ENCODE results near the gene LY6G6C. TPM values are rescaled to one million over a fixed set of nuclear protein-coding genes. Genes with fewer than 3 reads are reported as not detected.
A peak's percentile ranks its signal among the peaks of the same experiment; 100 is the strongest.

The LY6G6C gene
- total RNA-seq, 1 donor from 2014 or later: 0.66 TPM

DNA sequence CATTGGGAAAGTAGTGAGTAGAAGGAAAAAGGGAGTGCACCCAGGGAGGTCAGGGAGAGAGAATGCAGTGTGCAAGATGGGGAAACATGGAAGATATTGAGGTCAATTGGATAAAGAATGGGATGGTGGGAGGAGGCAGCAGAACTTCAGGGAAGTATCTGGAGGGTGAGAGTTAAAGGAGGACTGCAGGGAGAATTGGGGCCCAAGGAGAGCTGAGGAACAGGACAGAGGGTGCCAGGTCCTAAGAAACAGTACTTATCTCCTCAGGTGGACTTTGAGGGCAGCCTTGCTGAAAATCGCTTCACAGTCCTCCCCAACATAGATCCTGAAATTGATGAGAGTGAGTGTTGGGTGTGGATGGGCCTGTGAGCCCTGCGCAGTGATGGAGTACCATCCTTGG is 36.7 kb upstream of the LY6G6C start:
- Histone ChIP-seq H2AFZ (ENCODE audit: low read depth, low read length) (no peak overlapping the region), H3K4me2 (ENCODE audit: low read length) (no peak overlapping the region), H3K9me3 (ENCODE audit: insufficient read depth, low read depth, low read length) (no peaks in the 10 kb centered on the region), H3K27me3 (ENCODE audit: insufficient read depth, low read length) (no peaks in the 10 kb centered on the region), H3K79me2 (ENCODE audit: insufficient read depth, low read length) (no peaks in the 10 kb centered on the region), H3K27ac (ENCODE audit: low read depth, low read length) (no peak overlapping the region), H3K4me3 (ENCODE audit: insufficient read depth, low read depth, low read length) (no peak overlapping the region), H3K9ac (ENCODE audit: low read length) (no peak overlapping the region), H4K20me1 (ENCODE audit: insufficient read depth, low read length) (no peaks in the 10 kb centered on the region), H3K36me3 (ENCODE audit: insufficient read depth, low read length) (no peaks in the 10 kb centered on the region), H3K4me1 (ENCODE audit: insufficient read depth, low read length) (peaks cover under 1% of the 10 kb centered on the region)
- Mint-ChIP-seq H3K9me3 (ENCODE audit: unreplicated experiment) (peaks cover 3% of the 10 kb centered on the region), H3K27ac (ENCODE audit: unreplicated experiment) (no peak overlapping the region), H3K4me3 (ENCODE audit: unreplicated experiment) (no peak overlapping the region), H3K27me3 (ENCODE audit: low read depth, unreplicated experiment) (peaks cover 6% of the 10 kb centered on the region), H3K4me1 (ENCODE audit: low read depth, unreplicated experiment) (peaks cover 2% of the 10 kb centered on the region), H3K36me3 (ENCODE audit: low read depth, unreplicated experiment) (peaks cover 19% of the 10 kb centered on the region)
- FAIRE-seq (no peak), DNase-seq (ENCODE audit: low read depth) (no peak)
- no peak for TF ChIP-seq EZH2 (IDR thresholded peaks at IDR 0.05; ENCODE audit: insufficient read depth, low read length)
- TF ChIP-seq, protein P1, sequence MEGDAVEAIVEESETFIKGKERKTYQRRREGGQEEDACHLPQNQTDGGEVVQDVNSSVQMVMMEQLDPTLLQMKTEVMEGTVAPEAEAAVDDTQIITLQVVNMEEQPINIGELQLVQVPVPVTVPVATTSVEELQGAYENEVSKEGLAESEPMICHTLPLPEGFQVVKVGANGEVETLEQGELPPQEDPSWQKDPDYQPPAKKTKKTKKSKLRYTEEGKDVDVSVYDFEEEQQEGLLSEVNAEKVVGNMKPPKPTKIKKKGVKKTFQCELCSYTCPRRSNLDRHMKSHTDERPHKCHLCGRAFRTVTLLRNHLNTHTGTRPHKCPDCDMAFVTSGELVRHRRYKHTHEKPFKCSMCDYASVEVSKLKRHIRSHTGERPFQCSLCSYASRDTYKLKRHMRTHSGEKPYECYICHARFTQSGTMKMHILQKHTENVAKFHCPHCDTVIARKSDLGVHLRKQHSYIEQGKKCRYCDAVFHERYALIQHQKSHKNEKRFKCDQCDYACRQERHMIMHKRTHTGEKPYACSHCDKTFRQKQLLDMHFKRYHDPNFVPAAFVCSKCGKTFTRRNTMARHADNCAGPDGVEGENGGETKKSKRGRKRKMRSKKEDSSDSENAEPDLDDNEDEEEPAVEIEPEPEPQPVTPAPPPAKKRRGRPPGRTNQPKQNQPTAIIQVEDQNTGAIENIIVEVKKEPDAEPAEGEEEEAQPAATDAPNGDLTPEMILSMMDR (IDR thresholded peaks at IDR 0.05; ENCODE audit: insufficient read depth, low read depth, low read length): no peak

DNA sequence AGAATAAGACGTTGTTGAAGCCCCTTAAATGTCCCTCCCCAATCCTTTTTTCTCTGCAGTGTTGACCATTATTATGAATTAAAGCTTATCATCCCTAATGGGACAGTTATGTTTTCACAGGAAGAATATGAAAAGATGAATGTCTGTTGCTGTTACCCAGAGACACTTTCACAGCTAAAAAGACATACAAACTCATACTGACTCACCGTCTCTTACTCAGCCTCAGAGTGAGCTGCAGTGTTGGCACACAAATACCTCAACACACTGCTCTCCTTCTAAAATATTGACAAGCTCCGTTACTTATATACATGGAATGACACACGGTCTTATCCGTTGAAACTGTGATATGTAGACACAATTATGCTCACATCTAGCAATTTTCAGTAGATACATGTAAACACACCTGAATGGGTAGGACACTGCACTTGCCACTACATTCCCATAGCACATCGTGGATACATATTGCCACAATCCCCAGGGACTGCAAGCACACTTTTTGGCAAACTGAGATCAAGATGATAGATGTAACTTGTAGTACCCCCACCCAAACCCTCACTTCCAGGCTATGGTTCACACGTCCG is 31.3 kb upstream of the LY6G6C start:
- Histone ChIP-seq H3K27ac (ENCODE audit: low read depth, low read length) (peak overlapping the region; percentile 42), H3K4me3 (ENCODE audit: insufficient read depth, low read depth, low read length) (no peak overlapping the region), H3K79me2 (ENCODE audit: insufficient read depth, low read length) (no peaks in the 10 kb centered on the region), H4K20me1 (ENCODE audit: insufficient read depth, low read length) (no peaks in the 10 kb centered on the region), H3K4me2 (ENCODE audit: low read length) (peak overlapping the region; percentile 64), H3K9ac (ENCODE audit: low read length) (peak overlapping the region; percentile 43), H3K9me3 (ENCODE audit: insufficient read depth, low read depth, low read length) (no peaks in the 10 kb centered on the region), H2AFZ (ENCODE audit: low read depth, low read length) (no peak overlapping the region), H3K27me3 (ENCODE audit: insufficient read depth, low read length) (no peaks in the 10 kb centered on the region), H3K4me1 (ENCODE audit: insufficient read depth, low read length) (peaks cover 11% of the 10 kb centered on the region), H3K36me3 (ENCODE audit: insufficient read depth, low read length) (no peaks in the 10 kb centered on the region)
- Mint-ChIP-seq H3K9me3 (ENCODE audit: unreplicated experiment) (no peaks in the 10 kb centered on the region), H3K27me3 (ENCODE audit: low read depth, unreplicated experiment) (no peaks in the 10 kb centered on the region), H3K27ac (ENCODE audit: unreplicated experiment) (peak overlapping the region; percentile 84), H3K4me3 (ENCODE audit: unreplicated experiment) (peak overlapping the region; percentile 50), H3K36me3 (ENCODE audit: low read depth, unreplicated experiment) (no peaks in the 10 kb centered on the region), H3K4me1 (ENCODE audit: low read depth, unreplicated experiment) (peaks cover 16% of the 10 kb centered on the region)
- peak; percentile 87 for DNase-seq (ENCODE audit: low read depth)
- peak; percentile 62 for FAIRE-seq
- TF ChIP-seq, protein P1 (IDR thresholded peaks at IDR 0.05; ENCODE audit: insufficient read depth, low read depth, low read length): no peak
- no peak for TF ChIP-seq EZH2 (IDR thresholded peaks at IDR 0.05; ENCODE audit: insufficient read depth, low read length)

- Mint-ChIP-seq H3K36me3 (ENCODE audit: low read depth, unreplicated experiment) (no peaks in the 10 kb centered on the region), H3K27me3 (ENCODE audit: low read depth, unreplicated experiment) (no peaks in the 10 kb centered on the region), H3K27ac (ENCODE audit: unreplicated experiment) (no peak overlapping the region), H3K9me3 (ENCODE audit: unreplicated experiment) (no peaks in the 10 kb centered on the region), H3K4me3 (ENCODE audit: unreplicated experiment) (peak overlapping the region; percentile 6), H3K4me1 (ENCODE audit: low read depth, unreplicated experiment) (peaks cover 23% of the 10 kb centered on the region)
- TF ChIP-seq, protein P1 (IDR thresholded peaks at IDR 0.05; ENCODE audit: insufficient read depth, low read depth, low read length): no peak
- no peak for TF ChIP-seq EZH2 (IDR thresholded peaks at IDR 0.05; ENCODE audit: insufficient read depth, low read length)
- Histone ChIP-seq H3K4me3 (ENCODE audit: insufficient read depth, low read depth, low read length) (no peak overlapping the region), H4K20me1 (ENCODE audit: insufficient read depth, low read length) (no peaks in the 10 kb centered on the region), H3K27me3 (ENCODE audit: insufficient read depth, low read length) (no peaks in the 10 kb centered on the region), H3K9me3 (ENCODE audit: insufficient read depth, low read depth, low read length) (no peaks in the 10 kb centered on the region), H3K27ac (ENCODE audit: low read depth, low read length) (peak overlapping the region; percentile 34), H3K4me2 (ENCODE audit: low read length) (peak overlapping the region; percentile 28), H3K9ac (ENCODE audit: low read length) (no peak overlapping the region), H3K4me1 (ENCODE audit: insufficient read depth, low read length) (peaks cover 11% of the 10 kb centered on the region), H3K36me3 (ENCODE audit: insufficient read depth, low read length) (peaks cover 4% of the 10 kb centered on the region), H3K79me2 (ENCODE audit: insufficient read depth, low read length) (no peaks in the 10 kb centered on the region), H2AFZ (ENCODE audit: low read depth, low read length) (no peak overlapping the region)
- FAIRE-seq (no peak), DNase-seq (ENCODE audit: low read depth) (peak; percentile 81)
These were observed 29.0 kb upstream of the LY6G6C start for GRCh38 chr6:31750411-31751022.

Data from astrocyte (in vitro differentiated cells and primary cell).